Vagina (tissue), 2 donors: ENCODE measurements around the gene SEMA6A.

ENCODE experiments used
- POLR2A ChIP-seq, 2 donors: fragments of 450-650 bp; IDR thresholded peaks; one replicate each; pipeline ENCODE4 v1.6.1; 2017; ENCODE audit warnings: antibody characterized with exemption in 2 of 2, mild to moderate bottlenecking in 2 of 2, moderate library complexity in 2 of 2
- POLR2AphosphoS5 ChIP-seq, 2 donors: sonication (generic); formaldehyde crosslinking; IDR thresholded peaks; one replicate each; pipeline ENCODE4 v1.9.0; 2017; ENCODE audit warnings: antibody characterized with exemption in 2 of 2, mild to moderate bottlenecking in 2 of 2, low read depth in 1 of 2; ENCODE audit not compliant: insufficient read depth in 1 of 2
- TF ChIP-seq, protein P1 (sequence below), 3 experiments: fragments of 450-650 bp in 2 of 3; fragments of 200-600 bp in 1 of 3; sonication (generic) in 1 of 3; IDR thresholded peaks; one replicate each; pipeline ENCODE4 v1.5.1; 2017 to 2019; ENCODE audit warnings: antibody characterized with exemption in 3 of 3, mild to moderate bottlenecking in 2 of 3, moderate library complexity in 2 of 3

DNA sequence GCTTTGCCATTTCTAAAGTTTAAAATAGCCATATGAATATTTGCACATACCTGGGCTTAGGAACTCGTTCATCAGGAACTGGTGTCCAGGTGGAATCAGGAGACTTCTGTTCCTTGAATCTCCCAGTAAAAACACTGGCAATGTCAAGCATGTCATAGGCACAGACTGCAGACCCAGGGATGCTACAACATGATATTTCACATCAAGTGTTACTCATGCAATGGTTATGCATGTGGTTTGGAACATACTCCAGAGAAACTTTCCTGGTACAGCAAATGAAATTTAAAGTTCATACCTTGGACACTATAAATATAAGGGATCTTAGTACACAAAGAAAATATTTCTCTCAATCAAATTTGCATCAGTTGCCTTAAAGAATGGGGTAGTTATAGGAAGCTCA, 92.2 kb downstream of the SEMA6A start:
- TF ChIP-seq, protein P1, sequence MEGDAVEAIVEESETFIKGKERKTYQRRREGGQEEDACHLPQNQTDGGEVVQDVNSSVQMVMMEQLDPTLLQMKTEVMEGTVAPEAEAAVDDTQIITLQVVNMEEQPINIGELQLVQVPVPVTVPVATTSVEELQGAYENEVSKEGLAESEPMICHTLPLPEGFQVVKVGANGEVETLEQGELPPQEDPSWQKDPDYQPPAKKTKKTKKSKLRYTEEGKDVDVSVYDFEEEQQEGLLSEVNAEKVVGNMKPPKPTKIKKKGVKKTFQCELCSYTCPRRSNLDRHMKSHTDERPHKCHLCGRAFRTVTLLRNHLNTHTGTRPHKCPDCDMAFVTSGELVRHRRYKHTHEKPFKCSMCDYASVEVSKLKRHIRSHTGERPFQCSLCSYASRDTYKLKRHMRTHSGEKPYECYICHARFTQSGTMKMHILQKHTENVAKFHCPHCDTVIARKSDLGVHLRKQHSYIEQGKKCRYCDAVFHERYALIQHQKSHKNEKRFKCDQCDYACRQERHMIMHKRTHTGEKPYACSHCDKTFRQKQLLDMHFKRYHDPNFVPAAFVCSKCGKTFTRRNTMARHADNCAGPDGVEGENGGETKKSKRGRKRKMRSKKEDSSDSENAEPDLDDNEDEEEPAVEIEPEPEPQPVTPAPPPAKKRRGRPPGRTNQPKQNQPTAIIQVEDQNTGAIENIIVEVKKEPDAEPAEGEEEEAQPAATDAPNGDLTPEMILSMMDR (IDR thresholded peaks at IDR 0.05), result no peak
- no peak for TF ChIP-seq POLR2A (IDR thresholded peaks at IDR 0.05)
- no peak for TF ChIP-seq POLR2AphosphoS5 (IDR thresholded peaks at IDR 0.05; ENCODE audit: insufficient read depth in 1 of 2, low read depth in 1 of 2)
